AG09319 (cell line): Measurements from ENCODE around the gene DNMT3L.
"Not testable (repeated sequence)": the region's sequence is repeated elsewhere in the genome, so short reads cannot be mapped to it uniquely, and the experiment has no call there.

Source experiments
- DNase-seq: peaks from one replicate; pipeline ENCODE4 v3.0.0-alpha.2; 2010; ENCODE audit warnings: low read depth; ENCODE audit errors: extremely low read depth
- CTCF ChIP-seq: IDR thresholded peaks from 2 replicates; pipeline ENCODE4 v1.5.1; 2011; ENCODE audit warnings: low read depth, mild to moderate bottlenecking, inconsistent platforms, low read length, moderate library complexity

DNMT3L gene

GRCh38 chr21:44260066-44260465 lies 1.6 kb downstream of the DNMT3L start:
- DNase-seq = no peak
- TF ChIP-seq CTCF = no peak

DNA sequence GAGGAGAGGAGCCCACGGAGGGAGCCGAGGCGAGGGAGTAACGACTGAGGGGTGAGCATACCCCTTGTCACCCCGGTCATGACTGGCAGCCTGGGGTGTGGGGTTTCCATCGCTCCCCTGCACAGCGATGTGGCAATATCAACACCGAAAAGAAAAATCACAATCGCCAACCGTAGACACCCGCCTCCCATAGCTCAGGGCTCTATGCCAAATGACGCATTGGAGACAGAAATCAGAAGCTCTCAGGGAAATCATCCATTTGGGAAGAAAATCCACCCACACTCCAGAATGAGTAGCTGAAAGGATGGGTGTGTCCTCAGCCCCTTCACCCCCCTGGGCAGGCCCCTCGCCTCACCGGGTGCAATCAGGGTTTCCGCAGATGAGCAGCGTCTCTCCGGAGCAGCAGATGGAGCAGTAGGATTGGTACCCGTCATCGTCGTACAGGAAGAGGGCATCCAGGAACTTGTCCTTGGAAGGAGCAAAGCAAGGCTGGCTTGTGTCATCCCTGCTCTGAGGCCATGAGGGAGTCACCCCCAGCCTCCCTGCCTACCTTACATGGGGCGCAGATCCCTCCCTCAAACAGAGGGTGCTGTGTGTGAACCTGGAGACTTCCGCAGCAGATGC lies 2.5 kb downstream of the DNMT3L start:
- DNase-seq = no peak
- TF ChIP-seq CTCF = no peak

DNA sequence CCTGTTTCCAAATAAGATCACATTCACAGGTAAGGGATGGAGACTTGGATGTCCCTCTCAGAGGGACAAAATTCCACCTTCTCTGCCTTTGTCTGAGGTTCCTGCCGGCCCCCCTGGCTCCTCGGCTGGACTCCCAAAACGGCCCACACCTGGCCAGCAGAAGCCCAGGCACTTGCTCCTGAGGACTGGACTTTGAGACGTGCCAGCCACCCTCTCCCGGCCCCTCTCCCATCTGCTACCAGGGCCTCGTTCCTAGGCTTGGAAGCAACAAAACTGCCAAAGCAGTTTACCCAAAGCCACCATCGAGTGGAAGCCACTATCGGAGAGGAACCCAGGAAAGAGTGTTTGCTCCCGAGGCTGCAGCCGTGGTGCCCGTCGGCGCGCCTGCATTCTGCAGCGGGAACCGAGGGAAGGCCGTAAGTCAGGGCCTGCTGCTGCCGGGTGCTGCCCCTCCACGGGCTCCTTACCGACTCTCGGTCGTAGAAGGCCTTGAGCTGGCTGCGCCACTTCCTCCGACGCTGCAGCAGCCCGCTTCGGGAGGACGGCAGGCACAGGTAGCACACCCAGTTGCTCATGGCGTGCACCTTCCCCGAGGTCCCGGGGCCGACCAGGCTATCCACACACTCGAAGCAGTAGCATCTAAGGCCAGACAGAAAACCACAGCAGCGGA lies 3.5 kb downstream of the DNMT3L start:
- no peak for TF ChIP-seq CTCF

DNA sequence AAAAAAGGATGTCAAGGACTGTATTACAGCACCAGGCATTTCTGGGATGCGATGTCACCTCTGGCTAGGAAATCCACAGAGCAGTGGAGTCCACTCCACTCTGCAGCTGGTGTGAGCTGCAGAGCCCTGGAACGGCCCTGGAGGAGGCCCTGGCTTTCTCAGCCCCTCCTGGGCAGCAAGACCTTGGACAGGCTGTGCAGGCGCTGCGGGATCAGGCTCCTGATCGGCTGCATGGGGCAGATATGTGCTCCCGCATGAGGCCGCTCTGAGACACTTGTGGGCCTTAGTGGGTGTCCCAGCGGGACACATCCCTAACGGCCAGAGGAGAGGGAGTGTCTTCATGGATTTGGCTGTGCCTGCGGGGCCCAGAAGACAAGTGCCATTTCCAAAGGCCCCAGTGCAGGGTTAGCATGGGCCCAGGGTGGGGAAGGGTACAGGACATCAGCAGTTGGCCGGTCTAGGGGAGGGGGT lies 6.2 kb downstream of the DNMT3L start:
- no peak for DNase-seq
- no peak for TF ChIP-seq CTCF

More for the DNA sequence above, 3.5 kb downstream of the DNMT3L start:
- no peak for DNase-seq

GRCh38 chr21:44253832-44254710 lies 7.6 kb downstream of the DNMT3L start:
- DNase-seq = no peak

DNA sequence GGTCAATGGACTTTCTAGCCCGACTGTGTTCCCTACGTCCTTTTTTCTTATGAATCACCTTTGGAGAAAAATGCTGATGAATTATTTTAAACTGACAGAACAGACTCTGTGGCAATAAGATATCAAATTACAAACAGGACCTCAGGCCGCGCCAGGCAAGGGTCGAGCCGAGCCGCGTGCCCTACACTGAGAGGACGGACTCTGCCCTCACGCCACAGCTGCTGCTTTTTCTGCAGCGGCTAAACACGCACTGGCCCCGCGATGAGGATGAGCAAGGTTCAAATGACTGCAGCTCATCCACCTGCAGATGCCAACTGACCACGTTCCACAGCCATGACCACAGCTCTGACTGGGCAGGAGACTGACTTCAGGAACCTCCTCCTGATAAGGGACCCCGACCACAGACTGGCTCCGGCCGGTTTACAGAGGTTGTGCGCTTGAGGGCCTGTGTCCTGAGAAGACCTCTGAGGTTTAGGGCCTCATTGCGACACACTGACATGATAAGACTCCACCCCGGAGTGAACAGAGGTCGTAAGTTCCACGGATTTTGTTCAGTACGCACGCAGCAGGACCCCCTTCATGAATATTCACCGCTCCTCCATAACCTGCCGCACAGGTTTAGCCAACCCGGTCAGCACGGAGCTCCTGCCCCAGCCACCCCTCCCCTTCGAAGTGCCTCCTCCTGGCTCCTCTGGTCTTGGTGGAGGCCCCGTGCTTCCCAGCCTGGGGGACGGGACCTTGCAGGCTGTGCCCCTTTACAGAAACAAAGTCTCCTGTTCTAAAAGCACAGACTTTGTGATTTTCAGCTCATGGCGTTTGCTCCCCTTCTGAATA lies 12.3 kb downstream of the DNMT3L start:
- not testable (repeated sequence) for DNase-seq

More at GRCh38 chr21:44253832-44254710, 7.6 kb downstream of the DNMT3L start:
- no peak for TF ChIP-seq CTCF

- not testable (repeated sequence) for DNase-seq
Measured at GRCh38 chr21:44247904-44248303, 13.8 kb downstream of the DNMT3L start.

- not testable (repeated sequence) for DNase-seq
Measured at GRCh38 chr21:44243980-44244379, 17.7 kb downstream of the DNMT3L start.

GRCh38 chr21:44241281-44241680 lies 20.4 kb downstream of the DNMT3L start:
- not testable (repeated sequence) for DNase-seq

DNA sequence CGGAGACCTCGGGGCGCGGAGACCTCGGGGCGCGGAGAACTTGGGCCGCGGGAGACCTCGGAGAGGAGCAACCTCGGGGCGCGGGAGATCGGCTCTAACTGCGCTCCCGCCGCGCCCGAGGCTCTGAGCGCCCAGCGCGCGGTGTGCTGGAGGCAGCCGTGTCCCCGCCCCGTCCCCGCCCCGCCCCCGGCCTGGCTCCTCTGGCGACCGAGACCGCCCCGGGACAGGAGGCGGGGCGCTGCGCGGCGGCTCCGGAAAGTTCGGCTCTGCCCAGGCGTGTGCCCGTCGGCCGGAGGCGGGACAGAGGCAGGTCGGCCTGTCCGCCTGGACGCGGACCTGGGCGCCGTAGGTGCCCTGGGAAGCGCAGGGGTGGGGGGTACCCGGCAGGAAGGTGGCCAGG lies 20.9 kb downstream of the DNMT3L start, which contains the start of gene ICOSLG:
ICOSLG (minus strand) TSS at position 102 of the 400 bp plus-strand sequence. CDS start 126 bp downstream, outside the sequence.
- not testable (repeated sequence) for DNase-seq

GRCh38 chr21:44240353-44240752 lies 21.3 kb downstream of the DNMT3L start:
- not testable (repeated sequence) for DNase-seq

DNA sequence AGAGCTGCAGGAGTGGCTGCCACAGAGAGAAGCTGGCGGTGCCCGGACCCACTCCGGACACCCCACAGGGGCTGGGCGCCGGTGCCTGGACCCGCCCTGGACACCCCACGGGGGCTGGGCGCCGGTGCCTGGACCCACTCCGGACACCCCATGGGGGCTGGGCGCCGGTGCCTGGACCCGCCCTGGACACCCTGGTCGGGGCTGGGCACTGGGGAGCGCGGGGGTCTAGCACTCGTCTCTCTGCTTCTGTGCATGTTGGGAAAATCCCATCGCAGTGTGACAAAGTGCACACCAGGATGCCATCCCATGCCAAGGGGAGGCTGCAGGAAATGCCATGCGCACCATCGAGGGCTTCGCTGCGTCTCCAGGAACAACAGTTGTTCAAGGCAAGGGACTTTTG lies 32.1 kb downstream of the DNMT3L start:
- not testable (repeated sequence) for DNase-seq

DNA sequence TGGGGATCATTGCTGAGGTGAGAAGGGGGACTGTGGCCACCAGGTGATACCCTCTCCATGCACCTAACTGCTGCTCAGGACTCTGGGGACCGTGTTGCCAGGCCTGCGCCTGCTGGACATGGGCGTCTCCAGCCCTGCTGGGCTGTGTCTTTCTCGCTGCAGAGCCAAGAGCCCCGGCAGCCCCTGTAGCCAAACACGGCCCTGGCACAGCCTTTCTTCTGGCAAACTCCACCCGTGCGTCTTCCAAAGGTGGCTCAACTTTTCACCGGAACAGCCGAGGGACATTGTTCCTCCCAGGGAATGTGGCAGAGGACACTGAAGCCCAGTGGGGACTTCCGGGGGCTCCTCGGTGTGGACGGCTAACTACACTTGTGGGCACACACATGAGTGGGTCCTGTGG lies 33.6 kb downstream of the DNMT3L start:
- DNase-seq = not testable (repeated sequence)
